Memory B cell (primary cell): ENCODE measurements around the gene NOL7.
A peak's percentile ranks its signal among the peaks of the same experiment; 100 is the strongest.

ENCODE experiments used
- ATAC-seq: fragments of 150-1000 bp; cut with Tn5 transposase; 2 replicates; pipeline ENCODE4 v1.10.0; 2021; ENCODE audit warnings: low read depth, mild to moderate bottlenecking, moderate library complexity
- DNase-seq, 2 donors: peaks; one replicate each; pipeline ENCODE4 v3.0.0; 2022; ENCODE audit warnings: low spot score in 2 of 2
- H3K27ac Mint-ChIP-seq: one replicate; pipeline ENCODE4 v1.8.0; 2022; ENCODE audit warnings: mild to moderate bottlenecking, moderate library complexity, mixed read lengths
- H3K27me3 Mint-ChIP-seq: one replicate; pipeline ENCODE4 v1.8.0; 2022; ENCODE audit warnings: mixed read lengths
- H3K36me3 Mint-ChIP-seq: one replicate; pipeline ENCODE4 v1.8.0; 2022; ENCODE audit warnings: mild to moderate bottlenecking, mixed read lengths
- H3K4me1 Mint-ChIP-seq: one replicate; pipeline ENCODE4 v1.8.0; 2022; ENCODE audit warnings: mixed read lengths
- H3K4me3 Mint-ChIP-seq: one replicate; pipeline ENCODE4 v1.8.0; 2022; ENCODE audit warnings: mild to moderate bottlenecking, moderate library complexity, mixed read lengths
- H3K9me3 Mint-ChIP-seq: one replicate; pipeline ENCODE4 v1.8.0; 2022; ENCODE audit warnings: mixed read lengths

NOL7 gene

DNA sequence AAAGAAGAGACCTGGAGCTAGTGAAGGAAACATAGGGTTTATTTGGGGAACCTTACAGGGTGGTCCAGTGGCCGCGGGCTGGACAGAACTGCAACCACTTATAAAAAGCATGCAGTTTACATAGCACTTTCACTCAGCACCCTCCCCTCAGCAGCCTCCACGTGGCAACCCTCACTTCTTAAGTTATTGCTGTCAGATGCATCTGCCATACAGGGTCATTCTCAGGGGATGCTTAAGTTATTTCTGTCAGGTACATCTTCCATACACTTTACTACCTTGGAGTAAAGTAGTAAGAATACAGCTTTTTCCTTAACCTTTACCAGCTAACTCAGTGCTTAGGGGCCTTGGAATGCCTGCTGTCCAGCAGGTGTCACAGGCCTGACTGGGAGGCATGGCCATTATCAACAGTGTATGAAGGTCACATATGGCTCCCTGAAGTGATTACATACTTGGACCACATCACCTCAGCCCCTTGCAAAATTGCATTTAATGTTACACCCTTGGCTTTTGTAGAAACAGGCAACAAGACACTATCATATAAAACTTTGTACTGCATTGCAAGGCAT, 2.0 kb upstream of the NOL7 start:
- H3K9me3 Mint-ChIP-seq = no peaks in the 10 kb centered on the region
- peaks cover 9% of the 10 kb centered on the region for H3K36me3 Mint-ChIP-seq
- DNase-seq (no peak), ATAC-seq (no peak)
- no peaks in the 10 kb centered on the region for H3K27me3 Mint-ChIP-seq
- H3K27ac Mint-ChIP-seq = no peak overlapping the region
- peaks cover 33% of the 10 kb centered on the region for H3K4me1 Mint-ChIP-seq
- no peak overlapping the region for H3K4me3 Mint-ChIP-seq

DNA sequence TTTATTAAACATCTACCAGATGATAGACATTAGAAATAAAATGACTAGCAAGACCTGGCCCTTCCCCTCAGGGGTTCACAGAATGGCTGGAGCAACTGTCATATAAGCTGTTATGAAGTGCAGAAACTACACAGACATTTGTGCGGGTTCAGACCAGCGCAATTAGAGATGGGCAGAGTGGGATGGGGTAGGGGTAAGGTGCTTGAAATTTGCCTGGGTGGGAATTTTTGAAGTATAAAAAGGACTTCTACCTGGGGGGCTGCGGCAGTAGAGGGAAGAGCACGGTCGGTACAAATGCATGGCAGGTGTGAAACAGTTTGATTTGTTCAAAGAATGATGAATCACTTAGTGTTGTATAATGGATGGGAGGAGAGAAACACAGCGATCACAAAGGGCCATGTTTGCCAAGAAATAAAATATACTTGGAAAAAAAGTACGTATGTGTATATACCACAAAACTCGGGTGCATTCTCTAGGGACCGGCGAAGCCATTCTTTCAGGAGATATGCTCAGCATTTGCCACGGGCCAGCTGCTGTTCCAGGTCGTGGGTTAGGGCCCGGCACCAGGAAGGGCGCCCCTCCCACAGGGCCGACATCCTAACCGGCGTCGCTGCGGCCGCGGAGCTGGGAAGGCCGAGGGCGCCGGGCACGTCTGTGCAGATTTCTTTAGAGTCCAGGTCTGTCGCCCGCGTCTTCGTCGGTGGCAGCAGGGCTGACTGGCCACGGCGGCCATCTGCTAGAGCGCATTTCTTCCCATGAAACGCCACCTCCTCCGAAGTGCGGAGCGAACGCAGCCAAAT, 809 bp upstream of the NOL7 start:
- Mint-ChIP-seq H3K4me1 (peaks cover 33% of the 10 kb centered on the region), H3K9me3 (no peaks in the 10 kb centered on the region), H3K4me3 (peak overlapping the region; percentile 93), H3K27ac (peak overlapping the region; percentile 98), H3K36me3 (peaks cover 9% of the 10 kb centered on the region), H3K27me3 (no peaks in the 10 kb centered on the region)
- no peak for DNase-seq
- peak; percentile 2 for ATAC-seq

GRCh38 chr6:13615792-13616120, 621 bp downstream of the NOL7 start:
- H3K27me3 Mint-ChIP-seq = no peaks in the 10 kb centered on the region
- peak overlapping the region; percentile 98 for H3K27ac Mint-ChIP-seq
- peaks cover 33% of the 10 kb centered on the region for H3K4me1 Mint-ChIP-seq
- peaks cover 9% of the 10 kb centered on the region for H3K36me3 Mint-ChIP-seq
- H3K9me3 Mint-ChIP-seq = no peaks in the 10 kb centered on the region
- ATAC-seq (peak; percentile 7), DNase-seq (peak in 1 of 2 donors; percentile 38)
- H3K4me3 Mint-ChIP-seq = peak overlapping the region; percentile 93

DNA sequence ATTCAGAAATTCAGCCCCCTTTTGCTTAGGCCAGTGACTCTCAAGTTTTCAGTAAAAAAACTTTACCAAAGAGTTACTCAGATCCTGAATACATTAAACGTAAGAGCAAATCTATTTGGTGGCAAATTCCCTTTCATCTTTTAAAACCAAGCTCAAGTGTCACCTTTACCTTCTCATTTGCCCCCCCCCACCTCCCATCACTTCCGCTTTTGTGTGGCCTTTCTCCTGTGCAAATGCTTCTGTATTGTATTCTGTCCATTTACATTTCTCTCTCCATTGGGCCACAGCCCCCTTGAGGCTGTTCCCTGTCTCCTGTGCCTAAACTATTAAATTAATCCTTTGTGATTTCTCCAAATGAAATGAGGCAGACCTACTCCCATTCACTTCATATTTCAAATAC, 1.9 kb downstream of the NOL7 start:
- Mint-ChIP-seq H3K27ac (peak overlapping the region; percentile 86), H3K36me3 (peaks cover 7% of the 10 kb centered on the region), H3K27me3 (no peaks in the 10 kb centered on the region), H3K4me1 (peaks cover 28% of the 10 kb centered on the region), H3K9me3 (no peaks in the 10 kb centered on the region), H3K4me3 (peak overlapping the region; percentile 68)
- ATAC-seq (no peak), DNase-seq (no peak)

DNA sequence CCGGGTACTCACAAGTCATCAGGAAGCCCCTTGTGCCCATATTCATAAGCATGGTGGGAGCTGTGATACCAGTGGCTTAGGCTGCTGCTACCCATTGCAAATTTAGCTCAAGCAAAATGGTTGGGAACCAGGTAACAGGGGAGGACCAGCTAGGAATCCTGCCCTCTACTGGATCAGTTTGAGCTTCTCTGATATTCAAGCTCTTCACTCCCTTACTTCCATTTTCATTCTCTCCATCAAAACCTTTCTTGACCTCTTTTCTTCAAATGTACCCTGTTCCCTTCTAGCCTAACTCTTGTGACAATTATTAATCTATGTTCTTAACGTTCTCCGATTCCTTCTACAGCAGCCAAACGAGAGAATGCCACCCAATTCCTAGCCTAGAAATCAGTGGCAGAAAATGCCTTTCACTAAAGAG, 9.7 kb downstream of the NOL7 start:
- Mint-ChIP-seq H3K36me3 (peaks cover 16% of the 10 kb centered on the region), H3K27ac (peak overlapping the region; percentile 85)

GRCh38 chr6:13629459-13630116, 14.5 kb downstream of the NOL7 start:
- Mint-ChIP-seq H3K27ac (peak overlapping the region; percentile 89), H3K36me3 (peaks cover 14% of the 10 kb centered on the region), H3K27me3 (no peaks in the 10 kb centered on the region), H3K4me3 (no peak overlapping the region), H3K4me1 (peaks cover 8% of the 10 kb centered on the region), H3K9me3 (no peaks in the 10 kb centered on the region)
- ATAC-seq = no peak
- no peak for DNase-seq

More for the DNA sequence above, 9.7 kb downstream of the NOL7 start:
- H3K9me3 Mint-ChIP-seq = no peaks in the 10 kb centered on the region
- peaks cover 8% of the 10 kb centered on the region for H3K4me1 Mint-ChIP-seq
- no peaks in the 10 kb centered on the region for H3K27me3 Mint-ChIP-seq
- peak; percentile 89 for ATAC-seq
- H3K4me3 Mint-ChIP-seq = no peak overlapping the region
- DNase-seq = peak in 1 of 2 donors; percentile 14

DNA sequence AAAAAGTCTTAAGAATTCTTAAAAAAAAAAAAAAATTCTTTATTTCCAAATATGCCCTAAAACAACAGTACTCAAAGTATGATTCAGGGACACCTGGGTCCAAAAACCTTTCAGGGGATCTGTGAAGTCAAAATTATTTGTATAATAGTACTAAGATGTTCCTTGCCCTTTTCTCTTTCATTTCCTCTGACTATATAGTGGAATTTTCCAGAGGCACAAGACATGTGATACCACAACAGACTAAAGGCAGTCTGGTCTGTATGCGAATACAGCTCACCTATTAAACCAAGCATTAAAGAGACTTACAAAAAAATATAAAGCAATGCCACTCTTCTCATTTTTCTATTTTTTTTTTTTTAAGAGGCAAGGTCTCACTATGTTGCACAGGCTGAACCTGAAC, 15.4 kb downstream of the NOL7 start:
- no peak for DNase-seq
- H3K4me1 Mint-ChIP-seq = peaks cover 6% of the 10 kb centered on the region
- H3K4me3 Mint-ChIP-seq = no peak overlapping the region
- ATAC-seq = no peak
- H3K27ac Mint-ChIP-seq = peak overlapping the region; percentile 89
- no peaks in the 10 kb centered on the region for H3K9me3 Mint-ChIP-seq
- no peaks in the 10 kb centered on the region for H3K27me3 Mint-ChIP-seq
- H3K36me3 Mint-ChIP-seq = peaks cover 18% of the 10 kb centered on the region

DNA sequence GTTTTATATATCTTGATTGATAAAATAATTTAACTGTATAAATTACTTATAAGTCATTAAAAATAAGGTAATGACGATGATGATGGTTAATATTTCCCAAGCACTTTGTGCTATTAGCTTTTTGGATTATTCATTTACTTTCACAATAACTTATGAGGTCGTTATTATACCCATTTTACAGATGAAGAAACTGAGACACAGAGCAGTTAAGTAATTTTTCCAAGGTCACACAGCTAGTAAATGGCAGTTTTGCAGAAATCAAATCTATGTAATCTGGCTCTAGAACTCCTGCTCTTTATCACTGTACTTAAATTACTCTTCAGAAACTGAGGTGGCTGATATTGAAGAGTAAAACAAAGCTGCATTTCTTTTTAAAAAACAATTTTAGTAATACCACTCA, 18.2 kb downstream of the NOL7 start:
- DNase-seq (no peak), ATAC-seq (no peak)
- H3K27me3 Mint-ChIP-seq = no peaks in the 10 kb centered on the region
- H3K27ac Mint-ChIP-seq = no peak overlapping the region
- H3K36me3 Mint-ChIP-seq = peaks cover 22% of the 10 kb centered on the region
- peaks cover 17% of the 10 kb centered on the region for H3K4me1 Mint-ChIP-seq
- H3K9me3 Mint-ChIP-seq = no peaks in the 10 kb centered on the region
- no peak overlapping the region for H3K4me3 Mint-ChIP-seq

GRCh38 chr6:13635948-13636658, 21.0 kb downstream of the NOL7 start:
- no peaks in the 10 kb centered on the region for H3K27me3 Mint-ChIP-seq
- H3K4me1 Mint-ChIP-seq = peaks cover 11% of the 10 kb centered on the region
- no peak overlapping the region for H3K4me3 Mint-ChIP-seq
- H3K36me3 Mint-ChIP-seq = peaks cover 21% of the 10 kb centered on the region
- ATAC-seq (no peak), DNase-seq (no peak)
- no peaks in the 10 kb centered on the region for H3K9me3 Mint-ChIP-seq
- H3K27ac Mint-ChIP-seq = no peak overlapping the region

DNA sequence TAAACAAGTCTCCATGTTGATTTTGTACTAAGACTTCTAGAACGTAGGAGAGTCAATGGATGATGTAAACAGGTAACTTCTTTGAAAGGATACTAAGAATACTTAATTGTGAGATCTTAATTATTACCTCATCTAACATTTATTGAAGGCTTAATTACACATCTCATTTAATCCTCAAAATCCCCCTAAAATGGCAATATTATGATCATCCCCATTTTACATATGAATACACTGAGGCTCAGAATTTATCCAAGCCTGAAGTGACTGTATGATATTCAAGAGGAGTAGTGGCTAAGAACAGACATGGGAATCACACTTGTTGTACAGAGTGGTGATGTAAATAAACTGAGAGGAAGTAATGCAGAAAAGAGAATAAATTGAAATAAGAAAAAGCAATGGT, 22.9 kb downstream of the NOL7 start:
- peaks cover 11% of the 10 kb centered on the region for H3K4me1 Mint-ChIP-seq
- no peaks in the 10 kb centered on the region for H3K27me3 Mint-ChIP-seq
- H3K9me3 Mint-ChIP-seq = no peaks in the 10 kb centered on the region
- ATAC-seq = no peak
- H3K36me3 Mint-ChIP-seq = peaks cover 19% of the 10 kb centered on the region
- peak overlapping the region; percentile 63 for H3K27ac Mint-ChIP-seq
- H3K4me3 Mint-ChIP-seq = no peak overlapping the region
- no peak for DNase-seq

- ATAC-seq (no peak), DNase-seq (no peak)
- Mint-ChIP-seq H3K27me3 (no peaks in the 10 kb centered on the region), H3K9me3 (no peaks in the 10 kb centered on the region), H3K36me3 (peaks cover 19% of the 10 kb centered on the region), H3K27ac (peak overlapping the region; percentile 48), H3K4me3 (no peak overlapping the region), H3K4me1 (peaks cover 11% of the 10 kb centered on the region)
Measured at GRCh38 chr6:13638626-13639025, 23.5 kb downstream of the NOL7 start.

- H3K4me3 Mint-ChIP-seq = no peak overlapping the region
- H3K27me3 Mint-ChIP-seq = no peaks in the 10 kb centered on the region
- ATAC-seq = no peak
- H3K27ac Mint-ChIP-seq = no peak overlapping the region
- H3K4me1 Mint-ChIP-seq = peaks cover 7% of the 10 kb centered on the region
- no peak for DNase-seq
- peaks cover 15% of the 10 kb centered on the region for H3K36me3 Mint-ChIP-seq
- no peaks in the 10 kb centered on the region for H3K9me3 Mint-ChIP-seq
Measured at GRCh38 chr6:13641315-13641714, 26.2 kb downstream of the NOL7 start.

DNA sequence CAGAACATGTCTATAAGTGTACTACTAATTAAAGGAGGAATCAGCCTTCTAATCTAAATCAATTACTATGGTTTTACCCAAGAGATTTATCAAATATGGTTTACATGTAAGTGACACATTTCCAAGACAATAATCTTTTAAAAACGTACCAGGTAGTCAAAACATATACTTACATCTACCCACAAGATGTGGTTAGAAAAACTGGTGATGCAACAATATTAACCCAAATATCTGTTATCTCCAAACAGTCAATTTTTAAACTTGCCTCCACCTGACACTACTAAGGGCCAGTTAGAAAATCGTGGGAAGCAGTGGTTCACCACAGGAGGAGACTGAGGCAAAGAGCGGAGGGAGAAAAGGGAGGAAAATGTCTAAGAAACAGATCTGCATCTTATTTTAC, 28.0 kb downstream of the NOL7 start:
- H3K27me3 Mint-ChIP-seq = no peaks in the 10 kb centered on the region
- H3K4me1 Mint-ChIP-seq = peaks cover 2% of the 10 kb centered on the region
- no peak overlapping the region for H3K4me3 Mint-ChIP-seq
- H3K36me3 Mint-ChIP-seq = peaks cover 9% of the 10 kb centered on the region
- H3K27ac Mint-ChIP-seq = no peak overlapping the region
- H3K9me3 Mint-ChIP-seq = no peaks in the 10 kb centered on the region
- DNase-seq (no peak), ATAC-seq (no peak)

- Mint-ChIP-seq H3K4me1 (peaks cover 9% of the 10 kb centered on the region), H3K27ac (no peak overlapping the region), H3K9me3 (no peaks in the 10 kb centered on the region), H3K27me3 (no peaks in the 10 kb centered on the region), H3K36me3 (peaks cover 13% of the 10 kb centered on the region), H3K4me3 (no peak overlapping the region)
- no peak for ATAC-seq
- DNase-seq = no peak
Measured at GRCh38 chr6:13648850-13649249, 33.7 kb downstream of the NOL7 start.
